ENCODE results near the gene TBX18.

The TBX18 gene

GRCh38 chr6:84764332-84765049, at the start of gene TBX18:
TBX18 (minus strand) TSS chr6:84764598; CDS start chr6:84764181, 417 bp downstream.
- TF ChIP-seq CTCF (conservative IDR thresholded peaks at IDR 0.05): no peak
- H3K27ac ChIP-seq: no peak within 1 kb of the TSS

GRCh38 chr6:84811351-84811750, 47.0 kb upstream of the TBX18 start:
- H3K27ac ChIP-seq: no peak overlapping the region

GRCh38 chr6:84809455-84809854, 45.1 kb upstream of the TBX18 start:
- no peak overlapping the region for H3K27ac ChIP-seq
- no peak for TF ChIP-seq CTCF (conservative IDR thresholded peaks at IDR 0.05)
- TF ChIP-seq ZFX (IDR thresholded peaks at IDR 0.05): no peak

More at GRCh38 chr6:84811351-84811750, 47.0 kb upstream of the TBX18 start:
- TF ChIP-seq ZFX (IDR thresholded peaks at IDR 0.05) (no peak), CTCF (conservative IDR thresholded peaks at IDR 0.05) (no peak)

- no peak for TF ChIP-seq ZFX (IDR thresholded peaks at IDR 0.05)
- TF ChIP-seq CTCF (conservative IDR thresholded peaks at IDR 0.05): no peak
- H3K27ac ChIP-seq: no peak overlapping the region
Observed at GRCh38 chr6:84808491-84809061, 44.2 kb upstream of the TBX18 start.

- TF ChIP-seq ZFX (IDR thresholded peaks at IDR 0.05) (no peak), CTCF (conservative IDR thresholded peaks at IDR 0.05) (no peak)
- no peak overlapping the region for H3K27ac ChIP-seq
Observed at GRCh38 chr6:84805145-84805544, 40.7 kb upstream of the TBX18 start.

GRCh38 chr6:84804720-84805119, 40.3 kb upstream of the TBX18 start:
- TF ChIP-seq CTCF (conservative IDR thresholded peaks at IDR 0.05): no peak
- TF ChIP-seq ZFX (IDR thresholded peaks at IDR 0.05): no peak
- no peak overlapping the region for H3K27ac ChIP-seq

- H3K27ac ChIP-seq: no peak overlapping the region
- TF ChIP-seq ZFX (IDR thresholded peaks at IDR 0.05) (no peak), CTCF (conservative IDR thresholded peaks at IDR 0.05) (no peak)
Observed at GRCh38 chr6:84801250-84801649, 36.9 kb upstream of the TBX18 start.

Measured in C4-2B (cell line).